ENCODE data around the gene TECR. TPM values are rescaled to one million over a fixed set of nuclear protein-coding genes. Genes with fewer than 3 reads are reported as not detected.

Gene TECR
- 177 and 185 TPM in 2 replicates for total RNA-seq
- long read RNA-seq, transcript TECR-201 (13 exons, 1,171 nt), result major isoform, 15 of 26 reads
- long read RNA-seq, partial matches to known transcripts, result 1 of 26 reads
- long read RNA-seq, other reads (novel, unspliced or antisense), result 4 of 26 reads

- DNase-seq (ENCODE audit: low read depth, low spot score), result peak; percentile 100
- no peak for TF ChIP-seq CTCF (conservative IDR thresholded peaks at IDR 0.05)
- no peaks in the 10 kb centered on the region for H3K9me3 Mint-ChIP-seq
- H3K36me3 Mint-ChIP-seq (ENCODE audit: low read depth), result no peaks in the 10 kb centered on the region
- H3K4me3 Mint-ChIP-seq, result peak within 1 kb of the TSS; percentile 98
- peak within 1 kb of the TSS; percentile 94 for H3K27ac Mint-ChIP-seq (ENCODE audit: unreplicated experiment)
- H3K4me1 Mint-ChIP-seq, result peaks cover 23% of the 10 kb centered on the region
- no peaks in the 10 kb centered on the region for H3K27me3 Mint-ChIP-seq (ENCODE audit: low read depth)
Observed at GRCh38 chr19:14529254-14530004, at the start of gene TECR. TSS of gene TECR (plus strand) at chr19:14529594. CDS start at chr19:14529697, 103 bp downstream.

GRCh38 chr19:14479975-14480699 lies 49.3 kb upstream of the TECR start:
- H3K27me3 Mint-ChIP-seq (ENCODE audit: low read depth), result peaks cover 2% of the 10 kb centered on the region
- H3K27ac Mint-ChIP-seq (ENCODE audit: unreplicated experiment), result no peak overlapping the region
- no peak overlapping the region for H3K4me3 Mint-ChIP-seq
- DNase-seq (ENCODE audit: low read depth, low spot score), result peak; percentile 84
- H3K4me1 Mint-ChIP-seq, result peaks cover 10% of the 10 kb centered on the region
- TF ChIP-seq CTCF (conservative IDR thresholded peaks at IDR 0.05), result peak; percentile 87
- no peaks in the 10 kb centered on the region for H3K9me3 Mint-ChIP-seq
- peaks cover 2% of the 10 kb centered on the region for H3K36me3 Mint-ChIP-seq (ENCODE audit: low read depth)

GRCh38 chr19:14480700-14481079 lies 48.7 kb upstream of the TECR start:
- DNase-seq (ENCODE audit: low read depth, low spot score), result no peak
- Mint-ChIP-seq H3K36me3 (ENCODE audit: low read depth) (peaks cover 2% of the 10 kb centered on the region), H3K27me3 (ENCODE audit: low read depth) (peaks cover 2% of the 10 kb centered on the region), H3K9me3 (no peaks in the 10 kb centered on the region), H3K4me1 (peaks cover 10% of the 10 kb centered on the region), H3K4me3 (no peak overlapping the region), H3K27ac (ENCODE audit: unreplicated experiment) (no peak overlapping the region)
- no peak for TF ChIP-seq CTCF (conservative IDR thresholded peaks at IDR 0.05)

GRCh38 chr19:14482172-14482941 lies 47.0 kb upstream of the TECR start:
- Mint-ChIP-seq H3K27ac (ENCODE audit: unreplicated experiment) (no peak overlapping the region), H3K9me3 (no peaks in the 10 kb centered on the region), H3K4me1 (peaks cover 3% of the 10 kb centered on the region), H3K36me3 (ENCODE audit: low read depth) (peaks cover 2% of the 10 kb centered on the region), H3K4me3 (no peak overlapping the region), H3K27me3 (ENCODE audit: low read depth) (no peaks in the 10 kb centered on the region)
- TF ChIP-seq CTCF (conservative IDR thresholded peaks at IDR 0.05), result no peak
- DNase-seq (ENCODE audit: low read depth, low spot score), result no peak

- no peak for TF ChIP-seq CTCF (conservative IDR thresholded peaks at IDR 0.05)
Observed at GRCh38 chr19:14487370-14488125, 41.8 kb upstream of the TECR start.

More at GRCh38 chr19:14487370-14488125, 41.8 kb upstream of the TECR start:
- Mint-ChIP-seq H3K9me3 (no peaks in the 10 kb centered on the region), H3K27ac (ENCODE audit: unreplicated experiment) (no peak overlapping the region), H3K4me3 (peak overlapping the region; percentile 41), H3K36me3 (ENCODE audit: low read depth) (peaks cover 12% of the 10 kb centered on the region), H3K4me1 (peaks cover 3% of the 10 kb centered on the region), H3K27me3 (ENCODE audit: low read depth) (no peaks in the 10 kb centered on the region)
- DNase-seq (ENCODE audit: low read depth, low spot score), result no peak
